Fibroblast of lung (primary cell): ENCODE results near the gene FAM107A. TPM values are rescaled to one million over a fixed set of nuclear protein-coding genes. Genes with fewer than 3 reads are reported as not detected.

ENCODE experiments used
- DNase-seq, 2 donors: peaks; one replicate each; pipeline versions ENCODE4 v3.0.0 to v3.0.0-alpha.2; 2010; ENCODE audit warnings: low read depth in 2 of 2
- H2AFZ ChIP-seq: 2 replicates; pipeline ENCODE4 v1.5.1; 2012; ENCODE audit warnings: low read length, control low read depth, inconsistent platforms
- H3K27ac ChIP-seq: 2 replicates; pipeline ENCODE4 v1.5.1; 2011; ENCODE audit warnings: low read length, control low read depth; ENCODE audit not compliant: insufficient read depth
- H3K27me3 ChIP-seq: 2 replicates; pipeline ENCODE4 v1.5.1; 2011; ENCODE audit warnings: mild to moderate bottlenecking, low read length; ENCODE audit not compliant: control insufficient read depth, insufficient read depth
- H3K36me3 ChIP-seq: 2 replicates; pipeline ENCODE4 v1.5.1; 2011; ENCODE audit warnings: low read length; ENCODE audit not compliant: control insufficient read depth, insufficient read depth
- H3K4me1 ChIP-seq: 2 replicates; pipeline ENCODE4 v1.5.1; 2011; ENCODE audit warnings: low read length; ENCODE audit not compliant: control insufficient read depth, insufficient read depth; ENCODE audit errors: extremely low read depth
- H3K4me2 ChIP-seq: 2 replicates; pipeline ENCODE4 v1.5.1; 2011; ENCODE audit warnings: low read length, control low read depth; ENCODE audit not compliant: insufficient read depth; ENCODE audit errors: extremely low read depth
- H3K4me3 ChIP-seq, 4 experiments: fragments of 200-600 bp in 1 of 4; sonication (generic) in 1 of 4; replicated peaks in 1 of 4; 2 replicates each; pipeline ENCODE4 v1.5.1; 2011 to 2016; ENCODE audit warnings: low read length in 4 of 4, low read depth in 3 of 4, mild to moderate bottlenecking in 3 of 4, control low read depth in 2 of 4, inconsistent platforms in 1 of 4, mixed read lengths in 1 of 4; ENCODE audit not compliant: insufficient read depth in 1 of 4; ENCODE audit errors: control extremely low read depth in 1 of 4
- H3K79me2 ChIP-seq: 2 replicates; pipeline ENCODE4 v1.5.1; 2012; ENCODE audit warnings: mild to moderate bottlenecking, low read length, inconsistent platforms; ENCODE audit not compliant: control insufficient read depth, insufficient read depth
- H3K9ac ChIP-seq: 2 replicates; pipeline ENCODE4 v1.5.1; 2011; ENCODE audit warnings: mild to moderate bottlenecking, low read length, control low read depth; ENCODE audit not compliant: insufficient read depth
- H3K9me3 ChIP-seq: 2 replicates; pipeline ENCODE4 v1.5.1; 2012; ENCODE audit warnings: low read depth, low read length; ENCODE audit not compliant: control insufficient read depth, insufficient read depth
- H4K20me1 ChIP-seq: 2 replicates; pipeline ENCODE4 v1.5.1; 2011; ENCODE audit warnings: low read length; ENCODE audit not compliant: control insufficient read depth, insufficient read depth; ENCODE audit errors: extremely low read depth
- EZH2 ChIP-seq: IDR thresholded peaks from 2 replicates; pipeline ENCODE4 v1.5.1; 2012; ENCODE audit warnings: low read length, control low read depth, mild to moderate bottlenecking; ENCODE audit errors: missing control alignments
- polyA plus RNA-seq, 2 donors: library from polyadenylated mRNA; depleted of rRNA in 1 of 2; stranded (reverse) in 1 of 2; unstranded in 1 of 2; fragments of >200 nt; gene quantifications; 2 replicates each; pipeline ENCODE4 v1.2.1, GENCODE V29; 2011 to 2012; ENCODE audit warnings: missing spikeins in 1 of 2
- total RNA-seq: library from RNA; depleted of rRNA; stranded (reverse); fragments of >200 nt; gene quantifications from 2 replicates; pipeline ENCODE4 v1.2.1, GENCODE V29; 2014
- TF ChIP-seq, protein P1 (sequence below), 2 donors: IDR thresholded peaks in 1 of 2; conservative IDR thresholded peaks in 1 of 2; 1 replicate in 1 of 2; 2 replicates in 1 of 2; pipeline ENCODE4 v1.5.1; 2011 to 2012; ENCODE audit warnings: low read length in 2 of 2, control low read depth in 1 of 2, inconsistent platforms in 1 of 2, low read depth in 1 of 2, mild to moderate bottlenecking in 1 of 2

Gene FAM107A
- total and polyA plus RNA-seq, 2 donors (not counting 1 experiment from before 2014, with no cell fraction given), result under 0.01 to 0.16 TPM

DNA sequence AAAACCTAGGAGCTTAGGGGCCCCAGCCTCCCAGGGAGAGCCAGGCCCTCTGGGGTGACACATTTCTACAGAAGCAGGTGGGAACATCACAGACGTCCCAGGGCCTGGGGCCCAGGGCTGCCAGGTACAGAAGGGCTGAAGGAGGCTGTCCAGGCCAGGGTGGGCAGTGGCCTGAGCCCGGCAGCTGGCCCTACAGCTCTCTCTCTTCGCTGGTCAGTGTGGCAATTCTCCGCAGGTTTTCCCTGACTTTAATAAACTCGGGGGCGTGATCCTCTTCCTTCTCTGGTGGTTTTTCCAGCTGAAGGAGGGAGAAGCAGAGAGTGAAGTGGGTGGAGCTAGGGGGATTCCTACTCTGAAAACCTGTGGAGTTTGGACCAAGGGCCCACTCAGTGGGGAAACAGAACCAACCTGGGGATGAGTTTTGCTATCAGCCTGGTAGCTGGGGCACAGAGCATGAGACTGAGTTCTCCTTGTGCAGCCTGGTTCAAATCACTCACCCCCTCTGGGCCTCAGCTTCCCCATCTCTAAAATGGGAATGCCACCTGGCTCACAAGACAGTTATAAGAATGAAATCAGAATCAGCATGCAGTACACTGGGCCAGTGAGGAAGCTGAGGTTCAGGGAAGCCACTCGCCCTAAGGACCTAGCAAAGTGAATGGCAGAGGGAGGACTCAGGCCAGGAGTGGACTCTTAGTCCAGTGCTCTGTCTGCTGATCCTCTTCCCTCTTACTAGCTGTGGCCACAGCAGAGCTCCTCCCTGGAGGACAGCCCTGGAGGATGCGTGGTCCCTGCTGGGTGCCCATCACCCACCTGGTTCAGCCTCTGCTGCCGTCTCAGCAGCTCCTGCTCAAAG lies 10.6 kb downstream of the FAM107A start:
- Histone ChIP-seq H3K27ac (no peak overlapping the region), H3K79me2 (no peaks in the 10 kb centered on the region), H4K20me1 (no peaks in the 10 kb centered on the region), H3K9ac (no peak overlapping the region), H3K4me1 (peaks cover 4% of the 10 kb centered on the region), H3K4me3 (no peak overlapping the region), H3K36me3 (no peaks in the 10 kb centered on the region), H3K9me3 (no peaks in the 10 kb centered on the region), H3K27me3 (no peaks in the 10 kb centered on the region), H2AFZ (no peak overlapping the region), H3K4me2 (no peak overlapping the region)
- TF ChIP-seq EZH2, result no peak
- TF ChIP-seq, protein P1, sequence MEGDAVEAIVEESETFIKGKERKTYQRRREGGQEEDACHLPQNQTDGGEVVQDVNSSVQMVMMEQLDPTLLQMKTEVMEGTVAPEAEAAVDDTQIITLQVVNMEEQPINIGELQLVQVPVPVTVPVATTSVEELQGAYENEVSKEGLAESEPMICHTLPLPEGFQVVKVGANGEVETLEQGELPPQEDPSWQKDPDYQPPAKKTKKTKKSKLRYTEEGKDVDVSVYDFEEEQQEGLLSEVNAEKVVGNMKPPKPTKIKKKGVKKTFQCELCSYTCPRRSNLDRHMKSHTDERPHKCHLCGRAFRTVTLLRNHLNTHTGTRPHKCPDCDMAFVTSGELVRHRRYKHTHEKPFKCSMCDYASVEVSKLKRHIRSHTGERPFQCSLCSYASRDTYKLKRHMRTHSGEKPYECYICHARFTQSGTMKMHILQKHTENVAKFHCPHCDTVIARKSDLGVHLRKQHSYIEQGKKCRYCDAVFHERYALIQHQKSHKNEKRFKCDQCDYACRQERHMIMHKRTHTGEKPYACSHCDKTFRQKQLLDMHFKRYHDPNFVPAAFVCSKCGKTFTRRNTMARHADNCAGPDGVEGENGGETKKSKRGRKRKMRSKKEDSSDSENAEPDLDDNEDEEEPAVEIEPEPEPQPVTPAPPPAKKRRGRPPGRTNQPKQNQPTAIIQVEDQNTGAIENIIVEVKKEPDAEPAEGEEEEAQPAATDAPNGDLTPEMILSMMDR (conservative IDR thresholded peaks at IDR 0.05 in 1 of 2, IDR thresholded peaks at IDR 0.05 in 1 of 2; ENCODE audit: low read depth in 1 of 2, low read length in 2 of 2), result no peak
- DNase-seq, result no peak

DNA sequence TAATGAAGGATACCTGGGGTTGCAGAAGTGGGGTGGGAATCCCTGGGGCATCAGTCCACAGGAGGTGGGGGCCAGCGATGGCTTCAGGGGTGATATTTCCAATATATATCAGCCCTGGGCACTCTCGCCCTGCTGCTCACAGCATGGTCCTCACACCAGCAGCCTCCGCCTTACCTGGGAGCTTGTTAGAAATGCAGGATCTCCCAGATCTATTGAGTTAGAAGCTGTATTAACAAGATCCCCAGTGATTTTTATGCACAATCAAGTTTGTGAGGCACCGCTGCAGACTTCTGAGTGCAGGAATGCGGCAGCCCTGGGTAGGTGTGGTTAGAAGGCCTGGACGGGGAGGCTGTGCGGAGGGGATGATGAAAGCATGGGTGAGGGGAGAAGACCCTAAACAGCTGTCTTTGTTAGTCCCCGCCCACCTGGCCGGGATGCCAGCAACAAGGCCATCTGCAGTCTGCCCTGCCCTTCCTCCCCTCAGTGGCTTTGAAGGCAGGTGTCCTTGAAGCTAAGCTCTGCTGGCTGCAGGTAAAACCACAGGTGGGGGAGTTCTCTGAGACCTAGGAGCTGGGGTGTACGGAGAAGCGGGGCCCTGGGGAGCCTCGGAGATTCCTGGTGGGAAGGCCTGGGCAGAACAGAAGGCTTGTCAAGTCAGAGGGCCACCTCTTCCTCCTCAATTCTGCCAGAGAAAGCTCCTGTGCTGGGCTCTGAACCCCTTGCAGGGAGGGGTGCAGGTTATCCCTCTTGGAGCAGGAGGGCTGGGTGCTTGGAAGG lies 11.4 kb downstream of the FAM107A start:
- H3K4me2 ChIP-seq, result no peak overlapping the region
- H4K20me1 ChIP-seq, result no peaks in the 10 kb centered on the region
- H3K27me3 ChIP-seq, result no peaks in the 10 kb centered on the region
- H3K9ac ChIP-seq, result no peak overlapping the region
- H3K79me2 ChIP-seq, result no peaks in the 10 kb centered on the region
- no peak for TF ChIP-seq EZH2
- TF ChIP-seq, protein P1 (conservative IDR thresholded peaks at IDR 0.05 in 1 of 2, IDR thresholded peaks at IDR 0.05 in 1 of 2; ENCODE audit: low read depth in 1 of 2, low read length in 2 of 2), result no peak
- H3K36me3 ChIP-seq, result no peaks in the 10 kb centered on the region
- peaks cover 8% of the 10 kb centered on the region for H3K4me1 ChIP-seq
- H3K27ac ChIP-seq, result no peak overlapping the region
- H3K4me3 ChIP-seq, result no peak overlapping the region
- H2AFZ ChIP-seq, result no peak overlapping the region
- H3K9me3 ChIP-seq, result no peaks in the 10 kb centered on the region
- DNase-seq, result no peak

DNA sequence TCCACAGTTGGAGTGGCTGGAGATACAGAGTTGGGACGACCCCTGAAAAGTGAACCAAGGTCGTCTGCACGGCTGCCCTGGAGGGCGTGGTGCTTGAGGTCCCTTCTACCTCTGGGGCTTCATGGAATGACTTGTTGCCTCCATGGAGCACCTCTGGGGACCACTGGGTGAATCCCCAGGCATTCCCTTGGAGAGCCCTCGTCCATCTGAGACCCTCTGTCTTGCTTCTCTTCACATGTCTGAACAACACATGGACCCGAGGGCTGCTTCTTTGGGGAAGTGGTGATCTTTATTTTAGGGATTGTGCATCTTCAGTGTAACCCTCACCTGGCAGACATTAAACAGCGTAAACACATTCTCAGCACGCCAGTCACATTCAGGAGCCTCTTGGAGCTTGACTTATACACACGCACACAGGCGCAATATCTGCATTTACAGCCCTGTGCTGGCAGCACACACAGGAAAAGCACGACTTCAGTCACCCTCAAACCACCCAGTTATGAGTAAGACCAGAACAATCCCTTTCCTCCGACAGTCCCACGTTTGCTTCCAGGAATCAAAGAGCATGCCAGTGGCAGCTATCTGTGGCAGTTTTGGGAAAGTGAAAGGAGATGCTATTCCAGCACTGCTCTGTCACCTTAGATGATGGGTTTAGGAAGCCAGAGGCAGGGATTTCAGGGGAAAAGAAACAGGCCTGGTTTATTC lies 12.6 kb downstream of the FAM107A start:
- Histone ChIP-seq H3K79me2 (no peaks in the 10 kb centered on the region), H3K4me2 (peak overlapping the region; percentile 38), H3K27ac (no peak overlapping the region), H3K27me3 (no peaks in the 10 kb centered on the region), H3K4me1 (peaks cover 10% of the 10 kb centered on the region), H3K9ac (no peak overlapping the region), H4K20me1 (no peaks in the 10 kb centered on the region), H3K36me3 (no peaks in the 10 kb centered on the region), H3K9me3 (no peaks in the 10 kb centered on the region), H2AFZ (no peak overlapping the region), H3K4me3 (no peak overlapping the region)
- no peak for TF ChIP-seq EZH2
- TF ChIP-seq, protein P1 (conservative IDR thresholded peaks at IDR 0.05 in 1 of 2, IDR thresholded peaks at IDR 0.05 in 1 of 2; ENCODE audit: low read depth in 1 of 2, low read length in 2 of 2), result no peak
- peak; percentile 57 to 94 for DNase-seq
